B cell (primary cell): ENCODE data around the gene SPAAR. TPM values are rescaled to one million over a fixed set of nuclear protein-coding genes. Genes with fewer than 3 reads are reported as not detected.
A peak's percentile ranks its signal among the peaks of the same experiment; 100 is the strongest.

ENCODE experiments used
- ATAC-seq: fragments of 200-7000 bp; cut with Tn5 transposase; one replicate; pipeline ENCODE4 v1.10.0; 2021; ENCODE audit warnings: low read depth, mild to moderate bottlenecking, moderate number of reproducible peaks, moderate library complexity
- CTCF ChIA-PET: fragments of 350-600 bp; sonication (Branson Sonifier 250); formaldehyde crosslinking; loops from one replicate; lab custom pipeline; 2021; ENCODE audit warnings: antibody characterized with exemption, inconsistent platforms; lab: Charles Lee
- POLR2A ChIA-PET: fragments of 350-600 bp; sonication (Branson Sonifier 250); formaldehyde crosslinking; loops from one replicate; lab custom pipeline; 2021; ENCODE audit warnings: antibody characterized with exemption; lab: Charles Lee
- DNase-seq: peaks from one replicate; pipeline ENCODE4 v3.0.0; 2013
- H2AFZ ChIP-seq: 2 replicates; pipeline ENCODE4 v1.6.1; 2012; ENCODE audit warnings: mild to moderate bottlenecking, low read depth, low read length; ENCODE audit not compliant: insufficient read depth, poor library complexity, severe bottlenecking
- H3K27ac ChIP-seq, 2 donors: 1 replicate in 1 of 2; 2 replicates in 1 of 2; pipeline ENCODE4 v1.5.1; 2012 to 2013; ENCODE audit warnings: low read length in 2 of 2, mild to moderate bottlenecking in 2 of 2, moderate library complexity in 1 of 2
- H3K27me3 ChIP-seq, 4 experiments: fragments of 200-600 bp in 1 of 4; sonication (generic) in 1 of 4; replicated peaks in 1 of 4; 1 replicate in 2 of 4; 2 replicates in 2 of 4; pipeline versions ENCODE4 v1.6.1 to v1.7.0; 2013 to 2016; ENCODE audit warnings: low read length in 3 of 4, mild to moderate bottlenecking in 2 of 4, mixed read lengths in 1 of 4, moderate library complexity in 1 of 4; ENCODE audit not compliant: insufficient read depth in 4 of 4, control insufficient read depth in 3 of 4; ENCODE audit errors: control extremely low read depth in 1 of 4
- H3K36me3 ChIP-seq, 2 experiments: replicated peaks in 1 of 2; 1 replicate in 1 of 2; 2 replicates in 1 of 2; pipeline versions ENCODE4 v1.6.1 to v1.7.1; 2013; ENCODE audit warnings: low read length in 1 of 2; ENCODE audit not compliant: insufficient read depth in 2 of 2, control insufficient read depth in 1 of 2; ENCODE audit errors: control extremely low read depth in 1 of 2, extremely low read depth in 1 of 2
- H3K4me1 ChIP-seq, 2 donors: fragments of 200-600 bp in 1 of 2; sonication (generic) in 1 of 2; 1 replicate in 1 of 2; 2 replicates in 1 of 2; pipeline versions ENCODE4 v1.5.1 to v1.6.1; 2013 to 2017; ENCODE audit warnings: low read length in 2 of 2; ENCODE audit not compliant: control insufficient read depth in 2 of 2, insufficient read depth in 2 of 2
- H3K4me2 ChIP-seq: replicated peaks from 2 replicates; pipeline ENCODE3; 2012; ENCODE audit warnings: mild to moderate bottlenecking, low read depth, low read length; ENCODE audit not compliant: poor library complexity, severe bottlenecking
- H3K4me3 ChIP-seq, 5 experiments: fragments of 200-600 bp in 1 of 5; sonication (generic) in 1 of 5; 1 replicate in 3 of 5; 2 replicates in 2 of 5; pipeline versions ENCODE4 v1.5.1 to v1.7.0; 2011 to 2016; ENCODE audit warnings: low read length in 4 of 5, mild to moderate bottlenecking in 4 of 5, low read depth in 2 of 5, control low read depth in 1 of 5, moderate library complexity in 1 of 5; ENCODE audit not compliant: insufficient read depth in 1 of 5; ENCODE audit errors: control extremely low read depth in 1 of 5, extremely low read depth in 1 of 5
- H3K79me2 ChIP-seq: fragments of 200-600 bp; sonication (generic); one replicate; pipeline ENCODE4 v1.6.0; 2016; ENCODE audit warnings: low read length; ENCODE audit not compliant: control insufficient read depth, insufficient read depth
- H3K9ac ChIP-seq: fragments of 200-600 bp; sonication (generic); 2 replicates; pipeline ENCODE4 v1.6.1; 2017; ENCODE audit warnings: mild to moderate bottlenecking, low read length, moderate library complexity
- H3K9me3 ChIP-seq, 3 donors: one replicate each; pipeline versions ENCODE4 v1.6.1 to v1.7.1; 2013; ENCODE audit warnings: low read length in 2 of 3; ENCODE audit not compliant: control insufficient read depth in 2 of 3, insufficient read depth in 1 of 3; ENCODE audit errors: control extremely low read depth in 1 of 3
- H4K20me1 ChIP-seq: 2 replicates; pipeline ENCODE4 v1.6.0; 2012; ENCODE audit warnings: mild to moderate bottlenecking, low read length; ENCODE audit not compliant: insufficient read depth, control insufficient read depth, poor library complexity, severe bottlenecking
- H3K27ac Mint-ChIP-seq: one replicate; pipeline ENCODE4 v1.8.0; 2021; ENCODE audit warnings: mixed read lengths
- H3K27me3 Mint-ChIP-seq: one replicate; pipeline ENCODE4 v1.8.0; 2021; ENCODE audit warnings: mixed read lengths
- H3K4me1 Mint-ChIP-seq: one replicate; pipeline ENCODE4 v1.8.0; 2021; ENCODE audit warnings: mixed read lengths
- H3K4me3 Mint-ChIP-seq: one replicate; pipeline ENCODE4 v1.8.0; 2021; ENCODE audit warnings: mixed read lengths
- H3K9me3 Mint-ChIP-seq: one replicate; pipeline ENCODE4 v1.8.0; 2022; ENCODE audit warnings: mixed read lengths; ENCODE audit not compliant: insufficient read depth
- EZH2 ChIP-seq: IDR thresholded peaks from 2 replicates; pipeline ENCODE4 v1.6.1; 2012; ENCODE audit warnings: borderline replicate concordance, low read depth, mild to moderate bottlenecking, moderate library complexity, low read length; ENCODE audit not compliant: insufficient read depth, poor library complexity, severe bottlenecking
- WGBS: methylation state at CpG from one replicate; pipeline ENCODE4 v1.1.5; 2013; ENCODE audit warnings: missing lambda C conversion rate; ENCODE audit not compliant: insufficient coverage; 5-methylcytosine and 5-hydroxymethylcytosine counted together
- intact Hi-C: fragments of 100-400 bp; cut with micrococcal nuclease; formaldehyde crosslinking; loops from one replicate; pipeline ENCODE4 v1.10.0; 2022
- polyA minus RNA-seq: library from RNA; depleted of rRNA, polyadenylated mRNA; stranded (reverse); fragments of >200 nt; gene quantifications from 2 replicates; pipeline ENCODE4 v1.2.3, GENCODE V29; 2012
- polyA plus RNA-seq: library from polyadenylated mRNA; depleted of rRNA; stranded (reverse); fragments of >200 nt; gene quantifications from 2 replicates; pipeline ENCODE4 v1.2.3, GENCODE V29; 2012
- total RNA-seq, 2 donors: library from RNA; stranded (reverse); fragments of 120-200 nt in 1 of 2; gene quantifications; 1 replicate in 1 of 2; 2 replicates in 1 of 2; pipeline versions ENCODE4 v1.2.3 to v1.2.4, GENCODE V29; 2013 to 2022
- TF ChIP-seq, protein P1 (sequence below): fragments of 200-600 bp; IDR thresholded peaks from one replicate; pipeline ENCODE4 v1.8.0; 2022; ENCODE audit warnings: antibody characterized with exemption, mild to moderate bottlenecking

Gene SPAAR, protein sequence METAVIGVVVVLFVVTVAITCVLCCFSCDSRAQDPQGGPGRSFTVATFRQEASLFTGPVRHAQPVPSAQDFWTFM
- total RNA-seq (not detected in 2 replicates), polyA plus RNA-seq (not detected in 2 replicates), polyA minus RNA-seq (not detected in 2 replicates)
- 0.05 TPM for total RNA-seq (2013)

DNA sequence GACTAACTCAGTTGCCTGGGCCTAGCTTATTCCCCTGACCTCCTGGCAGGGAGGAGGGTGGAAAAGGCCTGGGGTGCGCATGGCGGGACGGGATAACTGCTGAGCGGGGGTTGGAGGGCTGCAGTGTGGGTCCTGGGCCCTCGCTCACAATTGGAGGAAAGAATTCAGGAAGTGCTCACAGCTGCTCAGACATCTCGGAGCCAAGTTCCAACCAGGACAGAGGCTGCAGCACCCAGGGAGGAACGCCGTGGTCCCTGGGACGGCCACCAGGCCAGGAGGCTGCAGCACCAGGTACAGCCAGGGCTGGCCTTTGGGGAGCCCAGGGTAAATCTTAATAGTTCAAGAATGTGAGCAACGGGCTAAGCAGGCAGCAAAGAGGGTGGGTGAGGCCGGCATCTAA is at the start of gene SPAAR:
Gene SPAAR (plus strand): TSS at position 217 of the 400 bp plus-strand sequence. CDS start 974 bp downstream, outside the sequence.
- no peaks in the 10 kb centered on the region for H4K20me1 ChIP-seq
- no peaks in the 10 kb centered on the region for H3K79me2 ChIP-seq
- Mint-ChIP-seq H3K27ac (peak within 1 kb of the TSS; percentile 22), H3K27me3 (peaks cover 21% of the 10 kb centered on the region), H3K4me3 (no peak within 1 kb of the TSS), H3K9me3 (no peaks in the 10 kb centered on the region), H3K4me1 (peaks cover 7% of the 10 kb centered on the region)
- no peaks in the 10 kb centered on the region for H3K9me3 ChIP-seq
- H3K4me1 ChIP-seq: peaks cover 4 to 7% of the 10 kb centered on the region in 2 donors
- H3K27me3 ChIP-seq: peaks cover 0 to 13% (median 3%) of the 10 kb centered on the region in 4 experiments
- H3K4me3 ChIP-seq: no peak within 1 kb of the TSS
- no peak within 1 kb of the TSS for H3K9ac ChIP-seq
- intact Hi-C loops: no loop called here
- H3K27ac ChIP-seq: no peak within 1 kb of the TSS
- 93% methylated on average over 6 of the region's 11 CpGs for WGBS
- no peak for ATAC-seq
- no peaks in the 10 kb centered on the region for H3K36me3 ChIP-seq
- ChIA-PET CTCF (interaction anchor here (0.6 kb wide), 1 partner anchor 129 kb away, joined by 3 read pairs; no protein-coding TSS in a partner anchor), POLR2A (no interaction called here)
- DNase-seq: no peak
- TF ChIP-seq, protein P1, sequence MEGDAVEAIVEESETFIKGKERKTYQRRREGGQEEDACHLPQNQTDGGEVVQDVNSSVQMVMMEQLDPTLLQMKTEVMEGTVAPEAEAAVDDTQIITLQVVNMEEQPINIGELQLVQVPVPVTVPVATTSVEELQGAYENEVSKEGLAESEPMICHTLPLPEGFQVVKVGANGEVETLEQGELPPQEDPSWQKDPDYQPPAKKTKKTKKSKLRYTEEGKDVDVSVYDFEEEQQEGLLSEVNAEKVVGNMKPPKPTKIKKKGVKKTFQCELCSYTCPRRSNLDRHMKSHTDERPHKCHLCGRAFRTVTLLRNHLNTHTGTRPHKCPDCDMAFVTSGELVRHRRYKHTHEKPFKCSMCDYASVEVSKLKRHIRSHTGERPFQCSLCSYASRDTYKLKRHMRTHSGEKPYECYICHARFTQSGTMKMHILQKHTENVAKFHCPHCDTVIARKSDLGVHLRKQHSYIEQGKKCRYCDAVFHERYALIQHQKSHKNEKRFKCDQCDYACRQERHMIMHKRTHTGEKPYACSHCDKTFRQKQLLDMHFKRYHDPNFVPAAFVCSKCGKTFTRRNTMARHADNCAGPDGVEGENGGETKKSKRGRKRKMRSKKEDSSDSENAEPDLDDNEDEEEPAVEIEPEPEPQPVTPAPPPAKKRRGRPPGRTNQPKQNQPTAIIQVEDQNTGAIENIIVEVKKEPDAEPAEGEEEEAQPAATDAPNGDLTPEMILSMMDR: no peak
- TF ChIP-seq EZH2: no peak
- H2AFZ ChIP-seq: no peak within 1 kb of the TSS
- no peak within 1 kb of the TSS for H3K4me2 ChIP-seq

DNA sequence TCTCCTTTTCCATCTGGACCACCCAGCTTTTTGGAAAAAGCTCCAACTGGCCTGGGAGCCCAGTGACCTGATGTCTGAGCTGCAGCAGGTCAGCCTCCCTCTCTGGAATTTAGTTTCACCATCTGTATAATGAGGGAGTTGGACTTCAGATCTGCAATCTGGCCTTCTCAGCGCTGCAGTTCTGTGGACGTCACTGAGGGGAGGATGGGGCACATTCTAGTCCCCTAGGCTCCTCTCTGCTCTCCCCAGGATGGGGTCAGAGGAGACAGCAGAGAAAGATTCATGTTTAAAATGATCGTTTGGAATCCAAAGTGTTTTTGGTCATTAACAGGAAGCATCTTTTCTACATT is 49.3 kb upstream of the SPAAR start:
- Histone ChIP-seq H2AFZ (no peak overlapping the region), H3K4me2 (no peak overlapping the region), H4K20me1 (no peaks in the 10 kb centered on the region), H3K36me3 (no peaks in the 10 kb centered on the region), H3K4me3 (no peak overlapping the region), H3K79me2 (no peaks in the 10 kb centered on the region), H3K27me3 (peaks cover 0 to 12% (median 3%) of the 10 kb centered on the region in 4 experiments), H3K4me1 (no peaks in the 10 kb centered on the region), H3K27ac (no peak overlapping the region), H3K9me3 (no peaks in the 10 kb centered on the region), H3K9ac (no peak overlapping the region)
- Mint-ChIP-seq H3K4me1 (no peaks in the 10 kb centered on the region), H3K27me3 (peaks cover 22% of the 10 kb centered on the region), H3K27ac (no peak overlapping the region), H3K9me3 (no peaks in the 10 kb centered on the region), H3K4me3 (no peak overlapping the region)
- no peak for ATAC-seq
- ChIA-PET POLR2A (no interaction called here), CTCF (interaction anchor here (0.9 to 4.0 kb wide), 6 partner anchors 8 to 70 kb away, joined by 3 to 17 read pairs (median 5); no protein-coding TSS in a partner anchor)
- intact Hi-C loops: no loop called here
- 80% methylated on average over 1 of the region's 3 CpGs for WGBS
- no peak for DNase-seq
- TF ChIP-seq, protein P1: no peak
- TF ChIP-seq EZH2: no peak
